ENCODE data around the gene TMEM94. TPM values are rescaled to one million over a fixed set of nuclear protein-coding genes. Genes with fewer than 3 reads are reported as not detected.

The TMEM94 gene
- total and polyA plus RNA-seq, 9 of the 15 experiments (the other 6 are each of a cell fraction or from before 2014, with no cell fraction given) = 0.35 to 48.1 (median 14.4) TPM

- TF ChIP-seq, protein P1, sequence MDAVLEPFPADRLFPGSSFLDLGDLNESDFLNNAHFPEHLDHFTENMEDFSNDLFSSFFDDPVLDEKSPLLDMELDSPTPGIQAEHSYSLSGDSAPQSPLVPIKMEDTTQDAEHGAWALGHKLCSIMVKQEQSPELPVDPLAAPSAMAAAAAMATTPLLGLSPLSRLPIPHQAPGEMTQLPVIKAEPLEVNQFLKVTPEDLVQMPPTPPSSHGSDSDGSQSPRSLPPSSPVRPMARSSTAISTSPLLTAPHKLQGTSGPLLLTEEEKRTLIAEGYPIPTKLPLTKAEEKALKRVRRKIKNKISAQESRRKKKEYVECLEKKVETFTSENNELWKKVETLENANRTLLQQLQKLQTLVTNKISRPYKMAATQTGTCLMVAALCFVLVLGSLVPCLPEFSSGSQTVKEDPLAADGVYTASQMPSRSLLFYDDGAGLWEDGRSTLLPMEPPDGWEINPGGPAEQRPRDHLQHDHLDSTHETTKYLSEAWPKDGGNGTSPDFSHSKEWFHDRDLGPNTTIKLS (IDR thresholded peaks at IDR 0.05; ENCODE audit: borderline replicate concordance, low read depth) = no peak
- TF ChIP-seq TCF7 (IDR thresholded peaks at IDR 0.05; ENCODE audit: borderline replicate concordance) = no peak
- no peak for TF ChIP-seq ZNF778 (CRISPR knock-in tag; IDR thresholded peaks at IDR 0.05)
- no peak for TF ChIP-seq EP300 (IDR thresholded peaks at IDR 0.05; ENCODE audit: low read length)
- TF ChIP-seq ERF (CRISPR knock-in tag; IDR thresholded peaks at IDR 0.05) = no peak
- TF ChIP-seq GTF2F1 (IDR thresholded peaks at IDR 0.05; ENCODE audit: low read depth, low read length) = no peak
- 0 out of 2 replicates have a peak, but pooled peaks have one; percentile 10 for TF ChIP-seq CREM (IDR thresholded peaks at IDR 0.05; ENCODE audit: low read depth)
- TF ChIP-seq MBD2 (IDR thresholded peaks at IDR 0.05; ENCODE audit: borderline replicate concordance, low read depth) = no peak
- no peak for TF ChIP-seq ZNF408 (CRISPR knock-in tag; IDR thresholded peaks at IDR 0.05; ENCODE audit: low read depth)
- no peak for TF ChIP-seq ZNF133 (CRISPR knock-in tag; IDR thresholded peaks at IDR 0.05)
- TF ChIP-seq, protein P2, sequence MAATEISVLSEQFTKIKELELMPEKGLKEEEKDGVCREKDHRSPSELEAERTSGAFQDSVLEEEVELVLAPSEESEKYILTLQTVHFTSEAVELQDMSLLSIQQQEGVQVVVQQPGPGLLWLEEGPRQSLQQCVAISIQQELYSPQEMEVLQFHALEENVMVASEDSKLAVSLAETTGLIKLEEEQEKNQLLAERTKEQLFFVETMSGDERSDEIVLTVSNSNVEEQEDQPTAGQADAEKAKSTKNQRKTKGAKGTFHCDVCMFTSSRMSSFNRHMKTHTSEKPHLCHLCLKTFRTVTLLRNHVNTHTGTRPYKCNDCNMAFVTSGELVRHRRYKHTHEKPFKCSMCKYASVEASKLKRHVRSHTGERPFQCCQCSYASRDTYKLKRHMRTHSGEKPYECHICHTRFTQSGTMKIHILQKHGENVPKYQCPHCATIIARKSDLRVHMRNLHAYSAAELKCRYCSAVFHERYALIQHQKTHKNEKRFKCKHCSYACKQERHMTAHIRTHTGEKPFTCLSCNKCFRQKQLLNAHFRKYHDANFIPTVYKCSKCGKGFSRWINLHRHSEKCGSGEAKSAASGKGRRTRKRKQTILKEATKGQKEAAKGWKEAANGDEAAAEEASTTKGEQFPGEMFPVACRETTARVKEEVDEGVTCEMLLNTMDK (IDR thresholded peaks at IDR 0.05; ENCODE audit: borderline replicate concordance, insufficient read depth, low read depth, low read length, poor library complexity, severe bottlenecking) = peak; percentile 22
- no peak for TF ChIP-seq SRF (CRISPR knock-in tag; IDR thresholded peaks at IDR 0.05)
- 0 out of 2 replicates have a peak, but pooled peaks have one; percentile 7 for TF ChIP-seq PKNOX1 (IDR thresholded peaks at IDR 0.05)
- TF ChIP-seq ZNF12 (CRISPR knock-in tag; IDR thresholded peaks at IDR 0.05) = no peak
- TF ChIP-seq TAL1 (IDR thresholded peaks at IDR 0.05) = no peak
- TF ChIP-seq ELF1 (tag; IDR thresholded peaks at IDR 0.05) = no peak
- peak in 1 of 2 experiments; percentile 45; a peak in 1 of 4 replicates for TF ChIP-seq RAD21 (CRISPR knock-in tag; conservative IDR thresholded peaks at IDR 0.05 in 1 of 2, IDR thresholded peaks at IDR 0.05 in 1 of 2)
- TF ChIP-seq CBX8 (IDR thresholded peaks at IDR 0.05; ENCODE audit: borderline replicate concordance, extremely low read depth, low read depth, low read length, poor library complexity, severe bottlenecking) = no peak
- no peak for TF ChIP-seq BRD4 (IDR thresholded peaks at IDR 0.05)
- TF ChIP-seq SMARCA4 (IDR thresholded peaks at IDR 0.05) = no peak
- no peak for TF ChIP-seq TFAM (CRISPR knock-in tag; conservative IDR thresholded peaks at IDR 0.05)
- no peak for TF ChIP-seq CBFA2T3 (IDR thresholded peaks at IDR 0.05)
- no peak for TF ChIP-seq ZNF77 (CRISPR knock-in tag; IDR thresholded peaks at IDR 0.05)
These were observed 42.3 kb downstream of the TMEM94 start (continued) for GRCh38 chr17:75498726-75499213.
